NT2/D1 (cell line): ENCODE results near the gene XRCC3.

Experiments used
- DNase-seq: peaks from one replicate; pipeline ENCODE4 v3.0.0-alpha.2; 2011; ENCODE audit warnings: low read depth, low spot score
- H3K27me3 ChIP-seq: 2 replicates; pipeline ENCODE4 v1.6.0; 2011; ENCODE audit warnings: mild to moderate bottlenecking; ENCODE audit not compliant: insufficient read length, insufficient read depth
- H3K36me3 ChIP-seq: 2 replicates; pipeline ENCODE4 v1.6.1; 2011; ENCODE audit warnings: mild to moderate bottlenecking, low read length, mixed read lengths; ENCODE audit not compliant: insufficient read depth, insufficient read length
- H3K4me1 ChIP-seq: 2 replicates; pipeline ENCODE4 v1.5.1; 2011; ENCODE audit not compliant: insufficient read depth, insufficient read length
- H3K4me3 ChIP-seq: 2 replicates; pipeline ENCODE4 v1.5.1; 2011; ENCODE audit warnings: low read depth; ENCODE audit not compliant: insufficient read length
- H3K9ac ChIP-seq: 2 replicates; pipeline ENCODE4 v1.6.0; 2011; ENCODE audit warnings: low read depth; ENCODE audit not compliant: insufficient read length
- H3K9me3 ChIP-seq: 2 replicates; pipeline ENCODE4 v1.5.1; 2011; ENCODE audit warnings: mild to moderate bottlenecking, low read length; ENCODE audit not compliant: insufficient read depth
- SUZ12 ChIP-seq: IDR thresholded peaks from 2 replicates; pipeline ENCODE4 v1.6.1; 2011; ENCODE audit not compliant: insufficient read length, insufficient read depth; ENCODE audit errors: extremely low read depth
- YY1 ChIP-seq: IDR thresholded peaks from 2 replicates; pipeline ENCODE4 v1.6.1; 2011; ENCODE audit not compliant: insufficient read length, insufficient read depth
- ZNF274 ChIP-seq: IDR thresholded peaks from 2 replicates; pipeline ENCODE4 v1.6.1; 2011; ENCODE audit warnings: mild to moderate bottlenecking, low read depth, low read length

XRCC3 gene

GRCh38 chr14:103725001-103725682 is 9.9 kb upstream of the XRCC3 start:
- H3K4me3 ChIP-seq, result no peak overlapping the region
- no peak for DNase-seq
- H3K27me3 ChIP-seq, result no peaks in the 10 kb centered on the region
- peaks cover 38% of the 10 kb centered on the region for H3K36me3 ChIP-seq
- H3K4me1 ChIP-seq, result no peaks in the 10 kb centered on the region
- no peak overlapping the region for H3K9ac ChIP-seq
- no peaks in the 10 kb centered on the region for H3K9me3 ChIP-seq
- no peak for TF ChIP-seq YY1
- no peak for TF ChIP-seq SUZ12
- TF ChIP-seq ZNF274, result no peak

GRCh38 chr14:103724116-103724515 is 8.9 kb upstream of the XRCC3 start:
- Histone ChIP-seq H3K36me3 (peaks cover 29% of the 10 kb centered on the region), H3K9ac (no peak overlapping the region), H3K4me3 (no peak overlapping the region), H3K4me1 (no peaks in the 10 kb centered on the region), H3K27me3 (no peaks in the 10 kb centered on the region), H3K9me3 (no peaks in the 10 kb centered on the region)
- DNase-seq, result no peak
- TF ChIP-seq ZNF274, result no peak
- TF ChIP-seq YY1, result no peak
- no peak for TF ChIP-seq SUZ12

- TF ChIP-seq ZNF274, result no peak
- no peak for TF ChIP-seq SUZ12
- no peak for TF ChIP-seq YY1
- Histone ChIP-seq H3K27me3 (no peaks in the 10 kb centered on the region), H3K9ac (no peak overlapping the region), H3K9me3 (no peaks in the 10 kb centered on the region), H3K36me3 (peaks cover 25% of the 10 kb centered on the region), H3K4me3 (no peak overlapping the region), H3K4me1 (no peaks in the 10 kb centered on the region)
- no peak for DNase-seq
Measured at GRCh38 chr14:103723748-103724081, 8.5 kb upstream of the XRCC3 start.

GRCh38 chr14:103721334-103722120 is 6.3 kb upstream of the XRCC3 start:
- Histone ChIP-seq H3K9me3 (no peaks in the 10 kb centered on the region), H3K4me3 (no peak overlapping the region), H3K27me3 (no peaks in the 10 kb centered on the region), H3K4me1 (no peaks in the 10 kb centered on the region), H3K36me3 (peaks cover 24% of the 10 kb centered on the region), H3K9ac (no peak overlapping the region)
- no peak for TF ChIP-seq SUZ12
- TF ChIP-seq ZNF274, result no peak
- TF ChIP-seq YY1, result no peak
- no peak for DNase-seq

- Histone ChIP-seq H3K4me3 (no peak overlapping the region), H3K27me3 (no peaks in the 10 kb centered on the region), H3K9me3 (no peaks in the 10 kb centered on the region), H3K4me1 (no peaks in the 10 kb centered on the region), H3K36me3 (peaks cover 12% of the 10 kb centered on the region), H3K9ac (no peak overlapping the region)
- DNase-seq, result no peak
- no peak for TF ChIP-seq YY1
- no peak for TF ChIP-seq ZNF274
- TF ChIP-seq SUZ12, result no peak
Measured at GRCh38 chr14:103719751-103720150, 4.5 kb upstream of the XRCC3 start.

- Histone ChIP-seq H3K27me3 (no peaks in the 10 kb centered on the region), H3K36me3 (peaks cover 19% of the 10 kb centered on the region), H3K9ac (no peak overlapping the region), H3K9me3 (no peaks in the 10 kb centered on the region), H3K4me1 (peaks cover 4% of the 10 kb centered on the region), H3K4me3 (no peak overlapping the region)
- DNase-seq, result no peak
- no peak for TF ChIP-seq YY1
- no peak for TF ChIP-seq ZNF274
- TF ChIP-seq SUZ12, result no peak
Measured at GRCh38 chr14:103718572-103718971, 3.3 kb upstream of the XRCC3 start.

GRCh38 chr14:103716899-103717411 is 1.7 kb upstream of the XRCC3 start:
- H3K36me3 ChIP-seq, result peaks cover 36% of the 10 kb centered on the region
- H3K9ac ChIP-seq, result peak overlapping the region; percentile 93
- peak overlapping the region; percentile 66 for H3K4me3 ChIP-seq
- no peaks in the 10 kb centered on the region for H3K27me3 ChIP-seq
- TF ChIP-seq YY1 (no peak), ZNF274 (no peak), SUZ12 (no peak)
- no peaks in the 10 kb centered on the region for H3K9me3 ChIP-seq
- DNase-seq, result no peak
- H3K4me1 ChIP-seq, result peaks cover 11% of the 10 kb centered on the region
